Tibial nerve (tissue), 4 donors: ENCODE results near the gene CRYBG1. TPM values are rescaled to one million over a fixed set of nuclear protein-coding genes. Genes with fewer than 3 reads are reported as not detected.

Experiments used
- DNase-seq, 2 donors: peaks; one replicate each; pipeline ENCODE4 v3.0.0-alpha.2; 2019; ENCODE audit warnings: low spot score in 2 of 2
- H3K27ac ChIP-seq, 4 donors: fragments of 200-600 bp; sonication (generic) in 3 of 4; one replicate each; pipeline ENCODE4 v1.5.1; 2017 to 2019; ENCODE audit warnings: mild to moderate bottlenecking in 1 of 4
- H3K27me3 ChIP-seq, 2 donors: fragments of 200-600 bp; sonication (generic) in 1 of 2; one replicate each; pipeline versions ENCODE4 v1.5.1 to v1.6.0; 2017 to 2019
- H3K36me3 ChIP-seq, 3 donors: fragments of 200-600 bp; sonication (generic); one replicate each; pipeline ENCODE4 v1.5.1; 2018 to 2019
- H3K4me1 ChIP-seq, 4 donors: fragments of 200-600 bp; sonication (generic) in 3 of 4; one replicate each; pipeline ENCODE4 v1.5.1; 2017 to 2019
- H3K4me3 ChIP-seq, 4 donors: fragments of 200-600 bp; sonication (generic) in 3 of 4; one replicate each; pipeline ENCODE4 v1.5.1; 2017 to 2019; ENCODE audit warnings: mild to moderate bottlenecking in 1 of 4, moderate library complexity in 1 of 4
- H3K9me3 ChIP-seq, 4 donors: fragments of 200-600 bp; sonication (generic) in 3 of 4; one replicate each; pipeline ENCODE4 v1.5.1; 2017 to 2019
- EP300 ChIP-seq, 2 donors: sonication (generic); formaldehyde crosslinking; IDR thresholded peaks; one replicate each; pipeline ENCODE4 v1.6.1; 2017; ENCODE audit warnings: antibody characterized with exemption in 2 of 2, mild to moderate bottlenecking in 1 of 2
- POLR2A ChIP-seq, 2 donors: fragments of 450-650 bp; IDR thresholded peaks; one replicate each; pipeline ENCODE4 v1.6.1; 2017; ENCODE audit warnings: antibody characterized with exemption in 2 of 2, mild to moderate bottlenecking in 2 of 2, moderate library complexity in 2 of 2
- WGBS, 2 donors: methylation state at CpG; one replicate each; pipeline ENCODE4 v1.1.5; 2018; 5-methylcytosine and 5-hydroxymethylcytosine counted together
- small RNA-seq: library from RNA; depleted of rRNA; stranded (forward); fragments of <200 nt; gene quantifications from one replicate; pipeline ENCODE3, GENCODE V24; 2016
- total RNA-seq, 4 donors: library from RNA; depleted of rRNA; stranded (reverse); fragments of >200 nt; gene quantifications; one replicate each; pipeline ENCODE4 v1.1.0, GENCODE V29; 2016
- TF ChIP-seq, protein P1 (sequence below), 5 experiments: fragments of 200-600 bp in 3 of 5; fragments of 450-650 bp in 2 of 5; sonication (generic) in 3 of 5; IDR thresholded peaks; one replicate each; pipeline ENCODE4 v1.5.1; 2016 to 2019; ENCODE audit warnings: antibody characterized with exemption in 5 of 5, mild to moderate bottlenecking in 3 of 5, moderate library complexity in 2 of 5

Gene CRYBG1
- total RNA-seq, 4 donors from 2014 or later, result 5.9 to 15.3 (median 8.1) TPM

DNA sequence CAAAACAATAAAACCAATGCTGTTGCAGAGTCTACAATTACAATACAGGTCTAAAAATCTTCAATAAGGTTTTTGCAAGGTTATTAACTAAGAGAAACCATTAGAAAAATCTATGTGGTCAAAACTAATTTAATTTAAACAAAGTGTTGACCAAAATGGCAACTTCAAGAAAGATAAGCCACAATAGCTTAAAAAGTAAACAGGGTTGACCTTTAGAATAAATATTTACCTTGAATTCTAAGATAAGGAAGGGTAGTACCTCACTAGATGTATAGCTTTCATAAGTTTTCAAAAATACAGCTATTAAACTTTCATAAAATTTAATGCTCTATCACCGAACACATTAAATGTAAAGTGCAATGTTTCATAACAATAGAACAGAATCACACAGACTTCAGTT lies 257.3 kb downstream of the CRYBG1 start:
- WGBS, 2 donors, result 94% methylated on average over 1 of the region's 1 CpG
- H3K4me1 ChIP-seq, result no peaks in the 10 kb centered on the region
- no peak for TF ChIP-seq POLR2A (IDR thresholded peaks at IDR 0.05)
- TF ChIP-seq, protein P1, sequence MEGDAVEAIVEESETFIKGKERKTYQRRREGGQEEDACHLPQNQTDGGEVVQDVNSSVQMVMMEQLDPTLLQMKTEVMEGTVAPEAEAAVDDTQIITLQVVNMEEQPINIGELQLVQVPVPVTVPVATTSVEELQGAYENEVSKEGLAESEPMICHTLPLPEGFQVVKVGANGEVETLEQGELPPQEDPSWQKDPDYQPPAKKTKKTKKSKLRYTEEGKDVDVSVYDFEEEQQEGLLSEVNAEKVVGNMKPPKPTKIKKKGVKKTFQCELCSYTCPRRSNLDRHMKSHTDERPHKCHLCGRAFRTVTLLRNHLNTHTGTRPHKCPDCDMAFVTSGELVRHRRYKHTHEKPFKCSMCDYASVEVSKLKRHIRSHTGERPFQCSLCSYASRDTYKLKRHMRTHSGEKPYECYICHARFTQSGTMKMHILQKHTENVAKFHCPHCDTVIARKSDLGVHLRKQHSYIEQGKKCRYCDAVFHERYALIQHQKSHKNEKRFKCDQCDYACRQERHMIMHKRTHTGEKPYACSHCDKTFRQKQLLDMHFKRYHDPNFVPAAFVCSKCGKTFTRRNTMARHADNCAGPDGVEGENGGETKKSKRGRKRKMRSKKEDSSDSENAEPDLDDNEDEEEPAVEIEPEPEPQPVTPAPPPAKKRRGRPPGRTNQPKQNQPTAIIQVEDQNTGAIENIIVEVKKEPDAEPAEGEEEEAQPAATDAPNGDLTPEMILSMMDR (IDR thresholded peaks at IDR 0.05), result no peak
- TF ChIP-seq EP300 (IDR thresholded peaks at IDR 0.05), result no peak
- no peaks in the 10 kb centered on the region for H3K9me3 ChIP-seq
- H3K27me3 ChIP-seq, result no peaks in the 10 kb centered on the region
- H3K4me3 ChIP-seq, result no peak overlapping the region
- no peak overlapping the region for H3K27ac ChIP-seq
- H3K36me3 ChIP-seq, result peaks cover 0 to 50% (median 0%) of the 10 kb centered on the region in 3 donors
- no peak for DNase-seq

DNA sequence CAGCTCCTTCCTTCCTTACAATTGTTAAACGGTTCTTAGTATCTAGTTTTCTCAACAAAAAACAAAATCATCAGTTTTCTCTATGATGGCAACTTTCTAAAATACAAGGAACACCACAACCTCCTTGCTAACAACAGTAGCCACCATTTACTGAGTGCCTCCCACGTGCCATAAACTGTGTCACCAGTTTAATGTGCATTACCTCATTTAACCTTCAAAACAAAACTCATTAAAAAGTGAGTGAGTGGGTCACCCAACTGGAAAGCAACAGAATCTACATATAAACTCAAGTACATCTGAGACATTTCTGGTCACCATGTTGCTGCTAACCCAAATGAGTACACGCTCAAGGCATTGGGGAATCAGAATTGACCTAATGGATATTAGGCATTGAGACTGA lies 257.8 kb downstream of the CRYBG1 start:
- no peaks in the 10 kb centered on the region for H3K4me1 ChIP-seq
- no peaks in the 10 kb centered on the region for H3K27me3 ChIP-seq
- no peak for TF ChIP-seq POLR2A (IDR thresholded peaks at IDR 0.05)
- TF ChIP-seq, protein P1 (IDR thresholded peaks at IDR 0.05), result no peak
- no peak overlapping the region for H3K4me3 ChIP-seq
- H3K27ac ChIP-seq, result no peak overlapping the region
- H3K9me3 ChIP-seq, result no peaks in the 10 kb centered on the region
- no peak for DNase-seq
- peaks cover 0 to 46% (median 0%) of the 10 kb centered on the region in 3 donors for H3K36me3 ChIP-seq
- WGBS, 2 donors, result 77 to 79% methylated on average over 3 of the region's 3 CpGs

DNA sequence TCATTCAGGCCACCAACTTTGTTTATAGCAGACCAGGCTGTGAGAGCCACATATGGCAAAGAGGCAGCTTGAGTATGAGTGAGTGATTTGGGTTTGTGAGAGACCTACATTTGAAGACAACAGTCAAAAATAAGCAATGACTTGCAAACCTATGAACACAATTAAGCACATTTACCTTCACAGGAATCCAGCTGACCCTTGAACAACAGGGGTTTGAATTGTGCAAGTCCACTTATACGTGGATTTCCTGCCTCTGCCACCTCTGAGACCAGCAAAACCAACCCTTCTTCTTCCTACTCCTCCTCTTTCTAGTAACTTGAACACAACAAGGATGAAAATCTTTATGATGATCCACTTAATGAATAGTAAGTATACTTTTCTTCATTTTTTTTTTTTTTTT lies 258.7 kb downstream of the CRYBG1 start:
- WGBS, 2 donors, result 70 to 87% methylated on average over 1 of the region's 1 CpG
- no peak for DNase-seq
- TF ChIP-seq, protein P1 (IDR thresholded peaks at IDR 0.05), result no peak
- TF ChIP-seq EP300 (IDR thresholded peaks at IDR 0.05), result no peak
- TF ChIP-seq POLR2A (IDR thresholded peaks at IDR 0.05), result no peak

DNA sequence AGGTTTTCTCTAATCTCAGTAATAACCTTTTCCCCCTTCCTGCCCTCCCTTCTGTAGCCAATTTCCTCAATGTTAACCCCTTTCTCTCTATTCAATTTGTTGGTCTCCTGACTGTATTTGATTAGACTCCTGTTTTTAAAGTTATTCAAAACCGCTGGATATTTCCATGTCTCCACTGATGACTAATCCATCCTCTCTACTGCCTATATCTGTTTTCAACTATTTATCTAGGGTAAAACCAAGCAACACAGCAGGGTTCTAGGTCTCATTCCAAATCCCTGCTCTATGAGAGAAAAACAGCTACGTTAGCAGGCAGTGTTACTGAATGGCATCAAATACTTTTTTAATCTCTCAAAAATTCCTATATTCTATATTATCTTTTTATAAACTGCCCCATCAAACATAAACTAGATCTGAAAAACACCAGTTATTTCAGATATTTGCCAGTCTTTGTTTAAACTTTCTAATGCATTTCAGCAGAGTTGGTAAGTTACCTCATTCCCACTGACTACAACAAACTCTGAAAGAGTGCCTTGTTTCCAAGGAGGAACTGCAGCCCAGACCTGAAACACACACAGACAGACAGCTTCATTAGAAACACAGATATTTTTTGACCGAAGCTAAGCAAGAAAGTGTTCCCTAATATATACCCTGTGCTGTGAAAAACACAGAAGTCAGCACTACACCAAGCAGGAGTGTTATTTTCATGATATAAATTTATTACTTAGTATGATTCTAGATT lies 260.6 kb downstream of the CRYBG1 start:
- Histone ChIP-seq H3K27ac (no peak overlapping the region), H3K4me1 (no peaks in the 10 kb centered on the region), H3K9me3 (no peaks in the 10 kb centered on the region), H3K27me3 (no peaks in the 10 kb centered on the region), H3K4me3 (no peak overlapping the region), H3K36me3 (peaks cover 0 to 28% (median 0%) of the 10 kb centered on the region in 3 donors)
- no peak for DNase-seq
- TF ChIP-seq, protein P1 (IDR thresholded peaks at IDR 0.05), result no peak
- no peak for TF ChIP-seq POLR2A (IDR thresholded peaks at IDR 0.05)
- no peak for TF ChIP-seq EP300 (IDR thresholded peaks at IDR 0.05)
- WGBS, 2 donors, result 55 to 62% methylated on average over 3 of the region's 3 CpGs

More for the DNA sequence above, 258.7 kb downstream of the CRYBG1 start:
- no peaks in the 10 kb centered on the region for H3K4me1 ChIP-seq
- H3K27ac ChIP-seq, result no peak overlapping the region
- no peaks in the 10 kb centered on the region for H3K9me3 ChIP-seq
- peaks cover 0 to 37% (median 0%) of the 10 kb centered on the region in 3 donors for H3K36me3 ChIP-seq
- H3K4me3 ChIP-seq, result no peak overlapping the region
- H3K27me3 ChIP-seq, result no peaks in the 10 kb centered on the region

Small RNAs within 50 kb of the gene (small RNA-seq; reads per million reads assigned to genes)
- gene RF00019 (not detected), gene RNA5SP211 (not detected), gene RNU6-527P (not detected)

Other genes starting within 250 kb of the CRYBG1 start
- gene ATG5, start 35.0 kb upstream of the CRYBG1 start, total RNA-seq, result 10 to 100 TPM; 25.5 to 39.1 (median 35.7) TPM